NCI-H1417 treated with DMSO at 0.1 percent for 48 hours (cell line): ENCODE measurements around the gene SLC27A4.

ENCODE experiments used
- DNase-seq: peaks from one replicate; lab custom pipeline; 2025; lab: John Stamatoyannopoulos, UW

Gene SLC27A4

GRCh38 chr9:128339761-128340690 lies at the start of gene SLC27A4:
TSS of gene SLC27A4 (plus strand) at chr9:128340527. CDS start at chr9:128343133, 2,606 bp downstream.
- no peak for DNase-seq

GRCh38 chr9:128292009-128292408 lies 48.3 kb upstream of the SLC27A4 start:
- DNase-seq, result no peak

- no peak for DNase-seq
Measured at GRCh38 chr9:128293091-128293490, 47.2 kb upstream of the SLC27A4 start.

- DNase-seq, result no peak
Measured at GRCh38 chr9:128294142-128294541, 46.2 kb upstream of the SLC27A4 start.

GRCh38 chr9:128296340-128297220 lies 43.7 kb upstream of the SLC27A4 start:
- no peak for DNase-seq

- no peak for DNase-seq
Measured at GRCh38 chr9:128297221-128297773, 43.0 kb upstream of the SLC27A4 start.

- no peak for DNase-seq
Measured at GRCh38 chr9:128298535-128299482, 41.5 kb upstream of the SLC27A4 start.

- DNase-seq, result no peak
Measured at GRCh38 chr9:128304136-128304970, 36.0 kb upstream of the SLC27A4 start.

- DNase-seq, result no peak
Measured at GRCh38 chr9:128304971-128305288, 35.4 kb upstream of the SLC27A4 start.

- DNase-seq, result no peak
Measured at GRCh38 chr9:128309551-128309950, 30.8 kb upstream of the SLC27A4 start.

GRCh38 chr9:128310461-128310860 lies 29.9 kb upstream of the SLC27A4 start:
- DNase-seq, result no peak

GRCh38 chr9:128314697-128315096 lies 25.6 kb upstream of the SLC27A4 start:
- no peak for DNase-seq

- no peak for DNase-seq
Measured at GRCh38 chr9:128316421-128316820, 23.9 kb upstream of the SLC27A4 start.

- DNase-seq, result no peak
Measured at GRCh38 chr9:128317629-128318028, 22.7 kb upstream of the SLC27A4 start.

GRCh38 chr9:128321343-128321742 lies 19.0 kb upstream of the SLC27A4 start:
- DNase-seq, result no peak

- no peak for DNase-seq
Measured at GRCh38 chr9:128321879-128322403, 18.4 kb upstream of the SLC27A4 start.

GRCh38 chr9:128322404-128323211 lies 17.7 kb upstream of the SLC27A4 start, which contains the start of the genes COQ4 and TRUB2:
TSS of gene COQ4 (plus strand) at chr9:128322839. CDS start at chr9:128322859, 20 bp downstream.
TSS of gene TRUB2 (minus strand) at chr9:128322447. CDS start at chr9:128322408, 39 bp downstream.
- DNase-seq, result peak; percentile 97

GRCh38 chr9:128323212-128323730 lies 17.1 kb upstream of the SLC27A4 start:
- no peak for DNase-seq

- no peak for DNase-seq
Measured at GRCh38 chr9:128323791-128324190, 16.5 kb upstream of the SLC27A4 start.
